Measurements from ENCODE around the gene C1orf210.

The C1orf210 gene

GRCh38 chr1:43247256-43247921 lies 38.0 kb downstream of the C1orf210 start:
- H3K4me3 ChIP-seq (ENCODE audit: low read depth, low read length) = no peak overlapping the region
- ChIA-PET CTCF (no interaction called here), POLR2A (no interaction called here)
- TF ChIP-seq, protein P1, sequence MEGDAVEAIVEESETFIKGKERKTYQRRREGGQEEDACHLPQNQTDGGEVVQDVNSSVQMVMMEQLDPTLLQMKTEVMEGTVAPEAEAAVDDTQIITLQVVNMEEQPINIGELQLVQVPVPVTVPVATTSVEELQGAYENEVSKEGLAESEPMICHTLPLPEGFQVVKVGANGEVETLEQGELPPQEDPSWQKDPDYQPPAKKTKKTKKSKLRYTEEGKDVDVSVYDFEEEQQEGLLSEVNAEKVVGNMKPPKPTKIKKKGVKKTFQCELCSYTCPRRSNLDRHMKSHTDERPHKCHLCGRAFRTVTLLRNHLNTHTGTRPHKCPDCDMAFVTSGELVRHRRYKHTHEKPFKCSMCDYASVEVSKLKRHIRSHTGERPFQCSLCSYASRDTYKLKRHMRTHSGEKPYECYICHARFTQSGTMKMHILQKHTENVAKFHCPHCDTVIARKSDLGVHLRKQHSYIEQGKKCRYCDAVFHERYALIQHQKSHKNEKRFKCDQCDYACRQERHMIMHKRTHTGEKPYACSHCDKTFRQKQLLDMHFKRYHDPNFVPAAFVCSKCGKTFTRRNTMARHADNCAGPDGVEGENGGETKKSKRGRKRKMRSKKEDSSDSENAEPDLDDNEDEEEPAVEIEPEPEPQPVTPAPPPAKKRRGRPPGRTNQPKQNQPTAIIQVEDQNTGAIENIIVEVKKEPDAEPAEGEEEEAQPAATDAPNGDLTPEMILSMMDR (IDR thresholded peaks at IDR 0.05; ENCODE audit: insufficient read depth, low read length, missing control alignments) = no peak
- DNase-seq (ENCODE audit: low read depth, low spot score) = no peak

- ChIA-PET CTCF (no interaction called here), POLR2A (no interaction called here)
- TF ChIP-seq, protein P1 (IDR thresholded peaks at IDR 0.05; ENCODE audit: insufficient read depth, low read length, missing control alignments) = no peak
Measured at GRCh38 chr1:43246466-43247213, 38.7 kb downstream of the C1orf210 start.

DNA sequence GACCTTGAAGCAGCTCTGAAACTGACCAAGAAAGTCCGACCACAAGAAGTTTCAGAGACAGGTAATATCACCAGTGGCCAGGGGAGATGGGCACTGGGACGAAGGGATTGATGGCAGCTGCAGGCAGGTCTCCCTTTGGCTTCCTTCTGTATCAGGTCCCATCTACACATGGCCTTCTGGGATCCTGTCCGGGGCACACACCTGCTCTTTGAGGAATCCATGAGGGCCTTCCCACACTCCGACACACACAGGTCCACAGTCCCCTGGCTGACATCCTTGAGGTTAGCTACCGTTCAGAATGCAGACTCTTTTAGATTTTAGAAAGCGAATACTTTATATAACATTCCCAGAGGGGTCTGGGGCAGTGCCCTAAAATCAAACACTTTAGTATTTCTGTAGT lies 42.1 kb downstream of the C1orf210 start:
- no peak overlapping the region for H3K4me3 ChIP-seq (ENCODE audit: low read depth, low read length)
- TF ChIP-seq, protein P1 (IDR thresholded peaks at IDR 0.05; ENCODE audit: insufficient read depth, low read length, missing control alignments) = no peak
- CTCF ChIA-PET = interaction anchor here (0.8 to 3.3 kb wide), 6 partner anchors 10 to 171 kb away, joined by 3 to 12 read pairs (median 6); no protein-coding TSS in a partner anchor
- POLR2A ChIA-PET = no interaction called here
- no peak for DNase-seq (ENCODE audit: low read depth, low spot score)

More at GRCh38 chr1:43246466-43247213, 38.7 kb downstream of the C1orf210 start:
- H3K4me3 ChIP-seq (ENCODE audit: low read depth, low read length) = no peak overlapping the region
- DNase-seq (ENCODE audit: low read depth, low spot score) = no peak

GRCh38 chr1:43241413-43241836 lies 44.0 kb downstream of the C1orf210 start:
- no peak overlapping the region for H3K4me3 ChIP-seq (ENCODE audit: low read depth, low read length)
- TF ChIP-seq, protein P1 (IDR thresholded peaks at IDR 0.05; ENCODE audit: insufficient read depth, low read length, missing control alignments) = no peak
- ChIA-PET CTCF (interaction anchor here (3.3 to 7.6 kb wide), 2 partner anchors 12 to 173 kb away, joined by 12 to 72 read pairs; no protein-coding TSS in a partner anchor), POLR2A (no interaction called here)
- no peak for DNase-seq (ENCODE audit: low read depth, low spot score)

DNA sequence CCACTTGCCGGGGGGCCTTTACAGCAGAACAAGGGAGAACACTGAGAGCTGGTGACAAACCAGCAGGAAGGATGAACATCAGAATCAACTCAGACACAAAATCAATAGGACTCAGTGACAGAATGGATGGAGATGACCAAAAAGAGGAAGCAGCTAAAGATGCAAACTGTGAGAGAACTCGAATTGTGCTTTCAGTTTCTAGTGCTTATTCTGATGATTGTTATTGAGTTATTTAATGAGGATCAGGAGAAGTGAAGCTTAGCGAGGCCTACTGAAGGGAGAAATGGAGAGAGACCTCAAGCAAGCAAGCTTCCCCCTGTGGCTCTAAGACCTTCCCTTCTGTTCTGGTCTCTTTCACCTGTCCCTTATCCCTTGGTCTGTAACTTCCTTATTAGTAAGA lies 45.9 kb downstream of the C1orf210 start:
- ChIA-PET POLR2A (interaction anchor here (0.5 to 0.8 kb wide), 2 partner anchors 10 to 175 kb away, joined by 3 read pairs; no protein-coding TSS in a partner anchor), CTCF (interaction anchor here (0.7 to 7.6 kb wide), 15 partner anchors 8 to 201 kb away, joined by 3 to 72 read pairs (median 4); no protein-coding TSS in a partner anchor)
- TF ChIP-seq, protein P1 (IDR thresholded peaks at IDR 0.05; ENCODE audit: insufficient read depth, low read length, missing control alignments) = no peak
- H3K4me3 ChIP-seq (ENCODE audit: low read depth, low read length) = no peak overlapping the region
- no peak for DNase-seq (ENCODE audit: low read depth, low spot score)

- CTCF ChIA-PET = interaction anchor here (0.7 to 7.6 kb wide), 18 partner anchors 8 to 201 kb away, joined by 3 to 72 read pairs (median 4); no protein-coding TSS in a partner anchor
- no peak for DNase-seq (ENCODE audit: low read depth, low spot score)
- POLR2A ChIA-PET = interaction anchor here (0.5 to 0.8 kb wide), 2 partner anchors 10 to 175 kb away, joined by 3 read pairs; no protein-coding TSS in a partner anchor
- H3K4me3 ChIP-seq (ENCODE audit: low read depth, low read length) = no peak overlapping the region
- TF ChIP-seq, protein P1 (IDR thresholded peaks at IDR 0.05; ENCODE audit: insufficient read depth, low read length, missing control alignments) = no peak
Measured at GRCh38 chr1:43238991-43239469, 46.4 kb downstream of the C1orf210 start.
